ENCODE results near the gene SRGAP1.
A peak's percentile ranks its signal among the peaks of the same experiment; 100 is the strongest.

SRGAP1 gene

DNA sequence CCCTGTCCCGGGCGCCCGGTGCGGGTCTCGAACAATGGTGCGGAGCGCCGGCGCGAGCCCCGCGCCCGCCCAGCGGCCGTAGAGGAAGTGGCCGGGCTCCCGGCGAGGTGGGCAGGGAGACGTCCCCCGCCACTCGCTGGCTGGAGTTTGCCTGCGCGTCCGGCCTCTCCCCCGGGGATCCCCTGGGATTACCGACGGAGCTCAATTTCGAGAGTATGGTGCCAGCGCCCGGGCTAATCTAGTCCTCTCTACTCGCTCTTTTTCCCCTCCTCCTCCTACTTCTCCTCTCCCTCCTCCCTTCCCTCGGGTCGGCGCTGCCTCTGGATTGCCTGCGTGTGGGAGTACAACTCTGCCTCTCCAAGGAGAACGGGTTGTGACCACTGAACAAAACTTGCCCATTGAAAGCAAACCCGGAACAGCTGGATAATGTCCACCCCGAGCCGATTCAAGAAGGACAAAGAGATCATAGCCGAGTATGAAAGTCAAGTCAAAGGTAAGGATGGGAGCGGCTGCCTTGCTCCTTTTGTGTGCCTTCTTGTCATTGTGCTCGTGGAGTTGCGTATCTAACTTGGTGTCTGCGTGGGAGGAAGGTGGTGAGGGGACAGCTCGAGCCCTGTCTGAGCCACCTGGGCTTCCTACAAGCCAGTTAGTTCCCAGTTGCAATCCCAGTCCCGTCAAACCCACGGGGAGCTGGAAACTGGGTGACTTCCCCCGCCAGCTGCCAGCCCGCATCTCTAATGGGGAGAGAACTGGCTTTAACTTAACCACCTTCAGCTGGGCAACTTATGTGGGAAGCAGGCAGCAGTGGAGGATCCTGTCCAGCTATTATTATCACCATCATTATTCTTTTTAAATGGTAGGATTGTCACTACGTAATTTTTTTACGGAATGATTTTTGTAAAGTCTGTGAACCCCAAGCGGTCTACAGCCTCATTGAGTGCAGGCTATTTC, at the start of gene SRGAP1:
Gene SRGAP1 (plus strand): TSS at position 310 of the 951 bp plus-strand sequence. CDS start 117 bp downstream, at position 427.
- TF ChIP-seq CTCF (conservative IDR thresholded peaks at IDR 0.05), result no peak

GRCh38 chr12:63795032-63795687, 49.3 kb upstream of the SRGAP1 start:
- no peak for TF ChIP-seq CTCF (conservative IDR thresholded peaks at IDR 0.05)
- no peak overlapping the region for H3K27ac ChIP-seq

More for the DNA sequence above, at the start of gene SRGAP1:
- H3K27ac ChIP-seq, result peak within 1 kb of the TSS; percentile 69

DNA sequence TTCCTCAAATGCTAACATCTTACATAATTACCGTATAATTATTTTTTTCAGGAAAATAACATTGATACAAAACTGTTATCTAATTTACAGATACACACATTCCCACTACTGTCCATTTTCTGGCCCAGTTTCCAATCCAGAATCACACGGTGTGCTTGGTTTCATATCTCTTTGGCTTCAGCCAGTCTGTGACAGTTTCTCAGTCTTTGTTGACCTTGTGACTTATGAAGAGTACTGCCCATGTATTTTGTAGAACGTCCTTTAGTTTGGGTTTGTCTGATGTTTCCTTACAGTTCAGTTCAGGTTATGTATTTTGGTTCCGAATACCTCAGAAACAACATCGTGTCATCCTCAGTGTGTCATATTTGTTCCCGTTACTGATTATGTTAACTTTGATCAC, 48.6 kb upstream of the SRGAP1 start:
- no peak overlapping the region for H3K27ac ChIP-seq
- TF ChIP-seq CTCF (conservative IDR thresholded peaks at IDR 0.05), result no peak

DNA sequence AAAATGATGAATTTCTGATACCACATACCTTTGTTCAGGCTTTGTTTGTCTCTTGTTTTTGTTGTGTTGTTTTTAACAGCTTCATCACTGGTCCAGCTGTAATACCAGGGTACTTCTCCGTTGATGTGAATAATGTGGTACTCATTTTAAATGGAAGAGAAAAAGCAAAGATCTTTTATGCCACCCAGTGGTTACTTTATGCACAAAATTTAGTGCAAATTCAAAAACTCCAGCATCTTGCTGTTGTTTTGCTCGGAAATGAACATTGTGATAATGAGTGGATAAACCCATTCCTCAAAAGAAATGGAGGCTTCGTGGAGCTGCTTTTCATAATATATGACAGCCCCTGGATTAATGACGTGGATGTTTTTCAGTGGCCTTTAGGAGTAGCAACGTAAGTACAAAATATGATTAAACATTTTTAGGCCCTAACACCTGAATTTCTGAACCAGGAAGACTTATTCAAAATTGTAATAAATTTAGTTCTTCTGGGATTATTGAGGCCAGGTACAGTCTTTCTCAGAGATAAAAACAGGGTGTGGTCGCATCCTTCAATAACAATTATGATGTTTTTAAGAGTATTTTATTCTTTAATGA, 42.4 kb upstream of the SRGAP1 start:
- peak; percentile 88 for TF ChIP-seq CTCF (conservative IDR thresholded peaks at IDR 0.05)
- H3K27ac ChIP-seq, result no peak overlapping the region

DNA sequence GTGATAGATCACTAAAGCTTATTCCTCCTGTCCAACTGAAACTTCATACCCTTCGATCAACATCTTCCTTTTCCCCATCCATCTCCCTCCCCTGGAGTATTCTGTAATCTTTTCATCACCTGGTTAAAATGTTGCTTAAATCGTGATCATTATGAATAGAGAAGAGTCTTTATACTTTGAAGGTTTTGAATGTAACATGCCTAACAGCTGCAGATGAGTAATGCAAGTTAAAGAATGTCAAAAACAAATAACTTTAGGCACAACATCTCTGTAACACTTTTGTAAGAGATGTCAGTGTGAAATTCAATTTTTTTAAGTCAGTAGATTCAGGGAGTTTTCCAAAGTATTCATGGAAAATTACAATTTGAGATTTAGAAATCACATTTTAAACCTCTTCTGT, 39.8 kb upstream of the SRGAP1 start:
- no peak for TF ChIP-seq CTCF (conservative IDR thresholded peaks at IDR 0.05)
- H3K27ac ChIP-seq, result peak overlapping the region; percentile 72

DNA sequence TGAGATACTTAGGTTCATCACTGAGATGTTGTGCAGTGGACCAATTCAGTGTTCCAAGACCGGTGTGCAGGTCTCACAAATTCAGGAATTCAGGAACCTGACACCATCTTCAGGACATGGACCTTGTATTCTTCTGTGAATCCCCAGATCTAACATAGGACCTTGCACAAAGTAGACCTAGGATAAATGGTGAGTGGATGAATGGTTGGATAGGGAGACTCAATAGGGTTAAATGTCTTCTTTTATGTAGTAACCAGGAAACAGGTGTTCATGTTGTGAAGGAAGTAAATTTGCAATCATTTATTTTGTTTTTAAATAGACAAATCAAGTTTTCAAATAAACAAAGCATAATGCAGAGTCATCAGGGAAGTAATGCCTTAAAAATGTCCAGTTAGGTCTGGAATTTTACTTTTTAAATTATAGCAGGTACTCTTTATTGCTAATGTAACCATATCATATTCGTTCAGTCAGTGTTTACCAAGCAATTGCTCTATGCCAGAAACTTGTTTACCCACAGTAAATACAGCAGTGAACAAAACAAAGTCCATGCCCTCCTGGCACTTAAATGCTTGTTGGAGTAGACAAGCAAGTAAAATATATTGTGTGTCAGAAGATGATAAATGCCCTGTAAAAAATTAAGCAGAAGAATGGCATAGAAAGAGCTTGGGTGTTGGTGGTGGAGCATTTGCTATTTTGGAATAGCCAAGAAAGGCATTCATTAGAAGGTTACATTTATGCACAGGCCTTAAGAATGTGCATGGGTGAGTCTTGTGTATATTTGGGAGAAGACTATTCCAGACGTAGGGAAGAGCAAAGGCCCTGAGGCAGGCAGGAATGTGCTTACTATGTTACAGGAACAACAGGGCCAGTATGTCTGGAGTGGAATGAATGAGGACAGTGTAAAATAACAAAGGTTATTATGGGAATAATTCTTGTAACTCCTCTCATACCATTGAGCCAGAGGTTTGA, 38.5 kb upstream of the SRGAP1 start:
- H3K27ac ChIP-seq, result peak overlapping the region; percentile 72
- no peak for TF ChIP-seq CTCF (conservative IDR thresholded peaks at IDR 0.05)

All from VCaP (cell line).